Fibroblast of peridontal ligament (primary cell): ENCODE measurements around the gene PIPOX.

ENCODE experiments used
- DNase-seq: peaks from one replicate; pipeline ENCODE4 v3.0.0-alpha.2; 2010; ENCODE audit errors: extremely low read depth

The PIPOX gene

DNA sequence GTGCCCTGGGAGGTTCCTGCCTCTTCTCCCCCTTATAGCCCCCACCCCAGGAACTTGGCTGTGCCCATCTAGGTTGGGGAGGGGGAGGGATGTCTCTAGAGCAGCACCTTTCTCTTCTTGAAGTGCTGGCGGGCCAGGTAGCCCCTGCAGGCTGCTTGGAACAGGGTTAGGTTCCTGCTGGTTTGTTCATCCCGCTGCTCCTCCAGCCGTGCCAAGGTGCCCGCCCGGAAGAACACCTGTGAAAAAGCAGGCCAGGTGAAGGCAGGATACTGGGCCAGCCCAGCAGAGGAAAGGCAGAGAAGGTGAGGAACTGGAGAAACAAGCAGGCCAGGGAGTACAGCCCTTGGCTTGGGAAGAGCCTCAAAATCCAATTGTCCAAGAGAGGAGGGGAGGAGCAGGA lies 56.6 kb downstream of the PIPOX start:
- DNase-seq, result no peak

DNA sequence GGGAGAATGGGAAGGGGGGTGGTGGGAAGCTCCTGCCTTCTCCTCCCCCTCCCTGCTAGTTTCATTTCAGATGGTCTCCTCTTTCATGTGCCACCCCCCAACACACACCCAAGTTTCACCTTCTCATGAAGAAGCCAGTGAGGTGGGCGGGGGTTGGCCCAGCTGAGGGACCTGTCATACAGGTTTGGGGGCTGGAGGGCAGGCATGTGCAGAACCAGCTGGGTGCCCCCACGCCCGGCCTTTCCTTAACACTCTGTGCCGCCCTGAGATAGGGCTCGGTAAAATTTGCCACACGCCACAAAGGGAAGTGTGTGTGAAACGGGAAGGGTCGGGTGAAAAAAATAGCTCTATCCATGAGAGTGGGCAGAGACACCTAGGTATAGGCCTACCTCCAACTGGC lies 57.4 kb downstream of the PIPOX start:
- no peak for DNase-seq

DNA sequence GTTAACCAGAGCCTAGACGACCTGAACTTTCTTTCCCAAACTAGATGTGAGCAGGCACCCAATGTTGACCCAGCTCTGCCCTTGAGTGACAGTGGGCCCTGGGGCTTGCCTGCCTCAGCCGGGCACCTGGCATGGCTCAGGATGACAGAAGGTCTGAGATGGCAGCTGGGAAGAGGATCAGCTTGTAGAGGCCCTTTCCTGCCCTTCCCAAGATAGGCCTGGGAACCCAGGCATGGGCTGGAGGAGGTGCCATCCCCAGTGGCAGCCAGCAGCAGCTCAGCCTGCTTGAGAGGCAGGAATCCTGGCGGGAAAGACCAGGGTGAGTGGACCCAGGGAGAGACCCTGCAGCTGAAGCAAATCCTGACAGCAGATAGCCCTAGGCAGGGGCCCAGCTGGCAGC lies 59.1 kb downstream of the PIPOX start:
- DNase-seq, result no peak

GRCh38 chr17:29102741-29103181 lies 59.8 kb downstream of the PIPOX start:
- no peak for DNase-seq

GRCh38 chr17:29103341-29103740 lies 60.4 kb downstream of the PIPOX start:
- no peak for DNase-seq
